ENCODE measurements around the gene ATRIP.

- TF ChIP-seq EZH2 (IDR thresholded peaks at IDR 0.05; ENCODE audit: low read depth, low read length, severe bottlenecking) (no peak), CTCF (IDR thresholded peaks at IDR 0.05; ENCODE audit: control extremely low read depth in 1 of 3, insufficient read depth in 1 of 3, low read depth in 1 of 3, low read length in 3 of 3) (no peak), CBX5 (IDR thresholded peaks at IDR 0.05; ENCODE audit: low read depth, low read length) (no peak), EP300 (IDR thresholded peaks at IDR 0.05; ENCODE audit: borderline replicate concordance in 1 of 2, low read depth in 2 of 2, low read length in 2 of 2) (no peak), RNF2 (IDR thresholded peaks at IDR 0.05; ENCODE audit: borderline replicate concordance, low read depth, low read length, missing control alignments, poor library complexity, severe bottlenecking) (no peak), ATF2 (IDR thresholded peaks at IDR 0.05; ENCODE audit: low read length) (no peak)
These were observed 27.0 kb downstream of the ATRIP start for GRCh38 chr3:48473617-48473952.

Data from H1 (cell line).